MM.1S (cell line): Measurements from ENCODE around the gene ANKRD13A.

Source experiments
- DNase-seq: peaks from one replicate; pipeline ENCODE4 v3.0.0-alpha.2; 2015
- H2AFZ ChIP-seq: fragments of 300-600 bp; sonication (generic); 2 replicates; pipeline ENCODE4 v1.6.0; 2016; ENCODE audit warnings: antibody characterized with exemption, low read length
- H3F3A ChIP-seq: fragments of 300-600 bp; sonication (generic); 2 replicates; pipeline ENCODE4 v1.6.1; 2016; ENCODE audit warnings: mild to moderate bottlenecking, antibody characterized with exemption, low read length, moderate library complexity, mixed read lengths; ENCODE audit not compliant: insufficient read depth
- H3K27ac ChIP-seq: fragments of 300-600 bp; sonication (generic); 2 replicates; pipeline ENCODE4 v1.5.1; 2016; ENCODE audit warnings: mild to moderate bottlenecking, low read length
- H3K27me3 ChIP-seq: fragments of 300-600 bp; sonication (generic); replicated peaks from 2 replicates; pipeline ENCODE4 v1.6.0; 2016; ENCODE audit warnings: low read length; ENCODE audit not compliant: insufficient read depth
- H3K36me3 ChIP-seq: fragments of 300-600 bp; sonication (generic); replicated peaks from 2 replicates; pipeline ENCODE4 v1.6.1; 2016; ENCODE audit warnings: mild to moderate bottlenecking, low read length, mixed read lengths; ENCODE audit not compliant: insufficient read depth
- H3K4me1 ChIP-seq: fragments of 300-600 bp; sonication (generic); 2 replicates; pipeline ENCODE4 v1.6.1; 2016; ENCODE audit warnings: low read length, mixed read lengths
- H3K4me2 ChIP-seq: fragments of 300-600 bp; sonication (generic); 2 replicates; pipeline ENCODE4 v1.6.0; 2016; ENCODE audit warnings: low read depth, low read length
- H3K4me3 ChIP-seq: fragments of 300-600 bp; sonication (generic); 2 replicates; pipeline ENCODE4 v1.5.1; 2016; ENCODE audit warnings: low read length, mixed read lengths
- H3K79me2 ChIP-seq: fragments of 300-600 bp; sonication (generic); 2 replicates; pipeline ENCODE4 v1.6.1; 2016; ENCODE audit warnings: mixed run types, low read length, mixed read lengths
- H3K9ac ChIP-seq: fragments of 300-600 bp; sonication (generic); 2 replicates; pipeline ENCODE4 v1.6.1; 2016; ENCODE audit warnings: low read length, mixed read lengths
- H3K9me2 ChIP-seq: fragments of 300-600 bp; sonication (generic); replicated peaks from 2 replicates; pipeline ENCODE4 v1.6.1; 2016; ENCODE audit warnings: mild to moderate bottlenecking, low read length, mixed read lengths; ENCODE audit not compliant: insufficient read depth
- H3K9me3 ChIP-seq: fragments of 300-600 bp; sonication (generic); replicated peaks from 2 replicates; pipeline ENCODE4 v1.6.1; 2016; ENCODE audit warnings: mild to moderate bottlenecking, low read length, mixed read lengths; ENCODE audit not compliant: insufficient read depth
- H4K20me1 ChIP-seq: fragments of 300-600 bp; sonication (generic); 2 replicates; pipeline ENCODE4 v1.6.1; 2016; ENCODE audit warnings: mild to moderate bottlenecking, low read length, moderate library complexity, mixed read lengths; ENCODE audit not compliant: insufficient read depth
- CTCF ChIP-seq: fragments of 300-600 bp; sonication (generic); IDR thresholded peaks from 2 replicates; pipeline ENCODE4 v1.5.1; 2016; ENCODE audit warnings: antibody characterized with exemption, low read length, mixed read lengths
- EZH2 ChIP-seq: fragments of 300-600 bp; sonication (generic); optimal IDR thresholded peaks from 2 replicates; pipeline ENCODE3; 2017; ENCODE audit warnings: low read depth, mild to moderate bottlenecking, antibody characterized with exemption, low read length, mixed read lengths
- EZH2phosphoT487 ChIP-seq: fragments of 300-600 bp; sonication (generic); IDR thresholded peaks from 2 replicates; pipeline ENCODE4 v1.6.1; 2018; ENCODE audit warnings: antibody characterized with exemption, low read length

Gene ANKRD13A

GRCh38 chr12:109963330-109963729, 35.9 kb upstream of the ANKRD13A start:
- no peaks in the 10 kb centered on the region for H4K20me1 ChIP-seq
- no peak overlapping the region for H3K4me2 ChIP-seq
- TF ChIP-seq EZH2 = no peak
- TF ChIP-seq CTCF = no peak
- TF ChIP-seq EZH2phosphoT487 = no peak
- no peaks in the 10 kb centered on the region for H3K9me2 ChIP-seq
- H3K9me3 ChIP-seq = no peaks in the 10 kb centered on the region
- H3K36me3 ChIP-seq = no peaks in the 10 kb centered on the region; the same call in 1 of the 2 replicates
- H3K4me1 ChIP-seq = no peaks in the 10 kb centered on the region
- DNase-seq = no peak
- H3K9ac ChIP-seq = no peak overlapping the region
- H2AFZ ChIP-seq = no peak overlapping the region
- H3K79me2 ChIP-seq = no peaks in the 10 kb centered on the region
- H3K27me3 ChIP-seq = no peaks in the 10 kb centered on the region
- H3K4me3 ChIP-seq = no peak overlapping the region
- H3K27ac ChIP-seq = no peak overlapping the region
- no peaks in the 10 kb centered on the region for H3F3A ChIP-seq

DNA sequence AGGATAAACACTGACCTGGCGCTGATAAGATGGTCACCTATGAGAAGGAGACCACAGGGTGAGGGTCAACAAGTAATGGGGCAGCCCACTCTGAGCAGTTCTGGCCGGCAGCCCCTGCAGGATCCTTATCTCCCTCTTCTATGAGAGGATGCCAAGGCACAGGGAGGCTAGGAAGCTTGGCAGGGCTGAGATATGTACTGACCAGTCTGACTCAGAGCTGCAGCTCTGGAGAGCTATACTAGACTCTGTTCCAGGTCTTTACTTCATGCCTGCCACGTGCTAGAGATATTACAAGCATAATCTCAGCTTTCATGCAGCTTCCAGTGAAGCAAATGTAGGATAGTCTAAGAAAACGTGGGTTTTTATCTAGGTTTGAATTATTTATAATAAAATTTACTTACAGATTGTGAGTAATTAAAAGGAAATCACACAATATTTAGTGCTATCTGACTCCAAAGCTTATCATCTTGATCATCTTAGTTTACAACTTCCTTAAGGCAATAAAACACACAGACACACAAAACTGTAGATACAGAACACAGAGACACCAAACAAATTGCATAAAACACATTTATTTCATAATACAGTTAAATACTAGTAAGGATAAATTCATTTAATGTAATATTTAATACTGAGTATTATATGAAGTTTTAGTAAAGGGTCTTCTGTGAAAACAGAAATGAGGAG, 35.3 kb upstream of the ANKRD13A start:
- Histone ChIP-seq H3K36me3 (no peaks in the 10 kb centered on the region; the same call in 1 of the 2 replicates), H3K79me2 (no peaks in the 10 kb centered on the region), H3K9ac (no peak overlapping the region), H4K20me1 (no peaks in the 10 kb centered on the region), H3K4me3 (no peak overlapping the region), H3K4me2 (no peak overlapping the region), H3K4me1 (no peaks in the 10 kb centered on the region), H3K27me3 (no peaks in the 10 kb centered on the region), H3K9me2 (no peaks in the 10 kb centered on the region), H3K9me3 (no peaks in the 10 kb centered on the region), H2AFZ (no peak overlapping the region), H3F3A (no peaks in the 10 kb centered on the region), H3K27ac (no peak overlapping the region)
- no peak for DNase-seq
- no peak for TF ChIP-seq EZH2phosphoT487
- TF ChIP-seq EZH2 = no peak
- TF ChIP-seq CTCF = no peak

GRCh38 chr12:109966546-109966945, 32.7 kb upstream of the ANKRD13A start:
- no peaks in the 10 kb centered on the region for H3F3A ChIP-seq
- no peaks in the 10 kb centered on the region for H4K20me1 ChIP-seq
- no peak overlapping the region for H3K4me3 ChIP-seq
- no peak overlapping the region for H2AFZ ChIP-seq
- H3K27me3 ChIP-seq = no peaks in the 10 kb centered on the region
- no peaks in the 10 kb centered on the region; the same call in 1 of the 2 replicates for H3K36me3 ChIP-seq
- no peak overlapping the region for H3K27ac ChIP-seq
- H3K9me2 ChIP-seq = no peaks in the 10 kb centered on the region
- H3K9ac ChIP-seq = no peak overlapping the region
- no peak for DNase-seq
- H3K79me2 ChIP-seq = no peaks in the 10 kb centered on the region
- no peak overlapping the region for H3K4me2 ChIP-seq
- no peaks in the 10 kb centered on the region for H3K9me3 ChIP-seq
- no peak for TF ChIP-seq CTCF
- TF ChIP-seq EZH2phosphoT487 = no peak
- TF ChIP-seq EZH2 = no peak
- H3K4me1 ChIP-seq = no peaks in the 10 kb centered on the region
